Lower leg skin (tissue), 3 donors: ENCODE measurements around the gene MEIKIN.

Experiments used
- CTCF ChIP-seq, 3 donors: fragments of 450-650 bp; IDR thresholded peaks; one replicate each; pipeline ENCODE4 v1.5.1; 2016; ENCODE audit warnings: antibody characterized with exemption in 3 of 3, mild to moderate bottlenecking in 3 of 3, moderate library complexity in 2 of 3
- POLR2A ChIP-seq, 2 donors: fragments of 450-650 bp; IDR thresholded peaks; one replicate each; pipeline ENCODE4 v1.6.1; 2016 to 2017; ENCODE audit warnings: antibody characterized with exemption in 2 of 2, mild to moderate bottlenecking in 1 of 2, moderate library complexity in 1 of 2

- no peak for TF ChIP-seq CTCF (IDR thresholded peaks at IDR 0.05)
- no peak for TF ChIP-seq POLR2A (IDR thresholded peaks at IDR 0.05)
Measured at GRCh38 chr5:131974016-131974415, 28.6 kb upstream of the MEIKIN start.
